Measurements from ENCODE around the gene SYNE2.

SYNE2 gene

DNA sequence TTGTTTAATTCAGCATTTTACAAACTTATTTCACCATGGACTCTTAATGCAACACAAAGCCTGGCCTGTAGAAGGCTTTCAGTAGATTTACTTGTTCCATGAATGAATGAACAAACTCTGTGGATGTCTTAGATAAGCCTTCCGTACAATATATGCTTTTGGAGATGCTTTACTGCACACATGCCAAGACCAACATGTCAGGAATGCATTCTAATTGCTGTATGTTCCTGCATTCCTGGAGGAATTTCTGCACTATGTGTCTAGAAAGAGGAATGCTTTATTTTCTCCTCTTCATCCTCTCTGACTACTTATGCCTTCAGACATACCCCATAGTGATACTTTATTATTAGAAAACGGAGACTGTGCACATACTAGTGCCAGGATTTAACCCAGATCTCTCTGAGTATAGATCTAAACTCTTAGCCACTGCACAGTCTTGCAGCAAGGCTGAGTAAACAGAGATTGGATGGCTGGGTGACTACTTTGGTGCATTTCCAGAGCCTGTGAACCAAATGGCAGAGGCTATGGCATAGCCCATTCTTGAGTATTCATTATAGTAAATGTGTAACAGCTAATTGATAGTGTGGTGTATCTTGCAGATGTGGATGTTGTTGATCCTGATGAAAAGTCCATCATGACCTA is 108.2 kb downstream of the SYNE2 start:
- DNase-seq, result peak; percentile 9

GRCh38 chr14:63962906-63963305 is 110.1 kb downstream of the SYNE2 start:
- DNase-seq, result no peak

DNA sequence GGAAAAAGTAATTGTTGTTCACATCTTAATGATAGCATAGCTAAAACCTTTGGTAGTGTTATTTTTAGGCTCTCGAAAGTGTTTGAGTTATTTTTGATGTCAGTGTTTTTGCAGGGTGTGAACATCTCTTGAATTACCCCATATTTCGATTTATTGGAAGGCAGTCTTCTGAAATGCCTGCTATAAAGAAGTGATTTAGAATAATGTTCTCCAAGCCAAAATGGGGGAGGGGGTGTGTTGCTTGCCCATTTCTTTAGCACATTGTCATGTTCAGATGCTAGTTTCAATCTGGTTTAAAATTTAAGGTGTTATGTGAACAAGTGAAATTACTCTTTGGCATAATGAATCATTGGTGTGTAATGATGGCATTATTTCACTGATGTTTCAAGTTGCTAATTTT is 110.6 kb downstream of the SYNE2 start:
- DNase-seq, result no peak

GRCh38 chr14:63964113-63964512 is 111.3 kb downstream of the SYNE2 start:
- peak; percentile 24 for DNase-seq

DNA sequence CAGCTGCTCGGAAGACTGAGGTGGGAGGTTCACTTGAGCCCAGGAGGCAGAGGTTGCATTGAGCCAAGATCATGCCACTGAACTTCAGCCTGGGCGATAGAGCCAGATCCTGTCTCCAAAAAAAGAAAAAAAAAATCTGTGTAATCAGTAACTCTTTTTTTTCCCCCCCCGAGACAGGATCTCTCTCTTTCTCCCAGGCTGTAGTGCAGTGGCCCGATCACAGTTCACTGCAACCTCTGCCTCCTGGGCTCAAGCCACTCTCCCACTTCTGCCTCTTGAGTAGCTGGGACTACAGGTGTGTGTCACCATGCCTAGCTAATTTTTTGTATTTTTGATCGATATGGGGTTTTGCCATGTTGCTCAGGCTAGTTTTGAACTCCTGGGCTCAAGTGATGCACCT is 113.6 kb downstream of the SYNE2 start:
- no peak for DNase-seq

DNA sequence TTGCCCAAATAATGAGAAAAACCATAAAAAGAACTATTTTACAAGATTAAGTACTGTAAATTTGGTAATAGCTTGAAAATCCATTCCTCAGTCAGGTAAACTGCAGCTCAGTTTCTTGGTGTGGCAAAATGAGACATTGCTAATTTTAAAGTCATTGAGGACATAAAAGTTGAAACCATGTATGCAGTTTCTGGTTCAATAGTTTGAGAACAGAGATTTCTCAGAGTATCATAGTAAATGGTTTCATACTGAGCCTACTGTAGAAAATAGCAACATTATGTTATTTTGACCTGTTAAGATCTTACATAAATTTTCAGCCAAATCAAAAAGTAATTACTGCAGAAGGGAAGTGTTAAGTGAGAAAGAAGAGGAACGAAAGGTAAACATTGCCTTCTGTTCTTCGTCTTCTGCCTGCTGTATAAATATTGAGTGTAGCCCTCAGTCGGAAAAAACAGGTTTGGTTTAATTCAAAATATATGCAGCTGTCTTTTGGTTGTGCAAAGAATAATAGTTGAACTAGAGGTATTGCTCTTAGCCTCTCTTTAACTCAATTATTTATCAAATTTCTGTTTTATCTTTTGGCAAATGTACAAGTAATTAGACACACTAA is 119.6 kb downstream of the SYNE2 start:
- DNase-seq, result peak; percentile 75

DNA sequence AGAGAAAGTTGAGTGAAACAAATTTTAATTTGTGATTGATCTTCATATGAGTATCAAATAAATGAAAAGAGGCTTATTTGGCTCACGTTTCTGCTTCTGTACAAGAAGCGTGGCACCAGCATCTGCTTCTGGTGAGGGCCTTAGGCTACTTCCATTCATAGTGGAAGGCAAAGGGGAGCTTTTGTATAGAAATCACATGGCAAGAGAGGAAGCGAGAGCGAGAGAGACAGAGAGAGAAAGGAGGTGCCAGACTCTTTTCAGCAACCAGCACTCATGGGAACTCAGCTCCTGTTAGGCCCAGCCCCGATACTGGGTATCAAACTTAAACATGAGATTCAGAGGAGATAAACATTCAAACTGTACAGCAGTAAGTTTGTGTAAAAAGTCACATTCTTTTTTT is 121.4 kb downstream of the SYNE2 start:
- DNase-seq, result no peak

GRCh38 chr14:63981569-63981968 is 128.8 kb downstream of the SYNE2 start:
- DNase-seq, result no peak

DNA sequence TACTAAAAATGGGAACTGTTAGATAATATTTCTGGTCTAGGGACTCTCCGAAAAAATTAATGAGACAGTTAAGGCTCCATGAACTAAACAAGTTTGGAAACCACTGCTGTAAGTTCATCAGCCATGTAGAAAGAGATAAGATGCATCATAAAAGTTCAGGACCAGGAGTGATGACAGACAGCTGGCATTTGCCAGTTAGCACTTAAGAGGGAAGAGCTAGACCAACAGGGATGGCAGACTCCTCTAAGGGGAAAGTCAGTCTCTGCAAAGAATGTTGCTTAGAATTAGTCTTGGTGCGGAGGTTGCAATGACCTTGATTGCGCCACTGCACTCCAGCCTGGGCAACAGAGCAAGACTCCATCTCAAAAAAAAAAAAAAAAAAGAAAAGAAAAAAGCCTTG is 129.4 kb downstream of the SYNE2 start:
- DNase-seq, result no peak

DNA sequence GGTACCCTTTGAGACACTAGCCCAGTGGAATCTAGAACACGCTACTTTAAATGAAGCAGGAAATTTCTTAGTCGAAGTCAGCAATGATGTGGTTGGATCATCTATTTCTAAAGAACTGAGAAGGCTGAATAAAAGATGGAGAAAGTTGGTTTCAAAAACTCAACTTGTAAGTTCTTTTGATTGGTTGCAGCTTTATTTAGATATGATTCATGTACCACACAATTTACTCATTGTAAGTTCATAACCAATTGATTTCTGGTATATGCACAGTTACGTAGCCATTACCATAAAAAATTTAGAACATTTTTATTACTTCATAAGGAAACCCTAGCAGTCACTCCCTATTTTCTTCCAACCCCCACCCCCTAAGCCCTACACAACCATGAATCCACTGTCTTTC is 129.8 kb downstream of the SYNE2 start:
- no peak for DNase-seq

DNA sequence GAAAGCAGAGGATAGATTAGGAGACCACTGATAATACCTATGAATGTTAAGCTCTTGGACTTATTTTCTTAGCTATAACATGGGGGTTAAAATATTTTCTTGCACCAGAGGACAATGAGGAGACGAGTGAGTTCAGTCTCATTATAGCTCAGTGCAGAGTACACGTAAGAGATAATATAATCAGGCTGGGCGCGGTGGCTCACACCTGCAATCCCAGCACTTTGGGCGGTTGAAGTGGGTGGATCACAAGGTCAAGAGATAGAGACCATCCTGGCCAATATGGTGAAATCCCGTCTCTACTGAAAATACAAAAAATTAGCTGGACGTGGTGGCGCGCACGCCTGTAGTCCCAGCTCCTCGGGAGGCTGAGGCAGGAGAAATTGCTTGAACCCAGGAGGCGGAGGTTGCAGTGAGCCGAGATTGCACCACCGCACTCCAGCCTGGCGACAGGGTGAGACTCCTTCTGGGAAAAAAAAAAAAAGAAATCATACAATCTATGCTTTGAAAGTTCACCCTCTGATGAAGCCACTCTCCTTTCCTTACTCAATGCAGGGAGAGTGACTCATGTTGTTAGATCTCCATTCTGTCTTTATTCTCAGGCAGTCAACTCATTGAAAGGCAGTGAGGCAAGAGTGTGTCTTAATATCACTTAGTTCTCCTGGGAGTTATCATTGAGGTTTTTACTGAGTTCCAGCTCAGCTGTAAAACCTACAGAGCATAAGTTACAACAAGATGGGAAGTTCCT is 134.2 kb downstream of the SYNE2 start:
- no peak for DNase-seq

DNA sequence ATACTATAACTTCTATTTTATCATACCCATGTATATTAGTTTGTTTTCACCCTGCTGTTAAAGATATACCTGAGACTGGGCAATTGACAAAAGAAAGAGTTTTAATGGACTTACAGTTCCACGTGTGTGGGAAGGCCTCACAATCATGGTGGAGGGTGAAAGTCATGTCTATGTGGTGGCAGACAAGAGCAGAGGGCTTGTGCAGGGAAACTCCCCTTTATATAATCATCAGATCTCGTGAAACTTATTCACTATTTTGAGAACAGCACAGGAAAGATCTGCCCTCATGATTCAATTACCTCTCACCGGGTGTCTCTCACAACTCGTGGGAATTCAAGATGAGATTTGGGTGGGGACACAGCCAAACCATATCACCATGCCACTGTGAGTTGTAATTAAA is 135.8 kb downstream of the SYNE2 start:
- no peak for DNase-seq

- DNase-seq, result no peak
Measured at GRCh38 chr14:63991833-63992232, 139.0 kb downstream of the SYNE2 start.

GRCh38 chr14:63992858-63993257 is 140.1 kb downstream of the SYNE2 start:
- no peak for DNase-seq

GRCh38 chr14:63993992-63994391 is 141.2 kb downstream of the SYNE2 start:
- no peak for DNase-seq

GRCh38 chr14:63995285-63995684 is 142.5 kb downstream of the SYNE2 start:
- no peak for DNase-seq

GRCh38 chr14:63996016-63996415 is 143.2 kb downstream of the SYNE2 start:
- DNase-seq, result no peak

GRCh38 chr14:63996625-63997220 is 143.9 kb downstream of the SYNE2 start:
- no peak for DNase-seq

- no peak for DNase-seq
Measured at GRCh38 chr14:64000749-64001148, 147.9 kb downstream of the SYNE2 start.

DNA sequence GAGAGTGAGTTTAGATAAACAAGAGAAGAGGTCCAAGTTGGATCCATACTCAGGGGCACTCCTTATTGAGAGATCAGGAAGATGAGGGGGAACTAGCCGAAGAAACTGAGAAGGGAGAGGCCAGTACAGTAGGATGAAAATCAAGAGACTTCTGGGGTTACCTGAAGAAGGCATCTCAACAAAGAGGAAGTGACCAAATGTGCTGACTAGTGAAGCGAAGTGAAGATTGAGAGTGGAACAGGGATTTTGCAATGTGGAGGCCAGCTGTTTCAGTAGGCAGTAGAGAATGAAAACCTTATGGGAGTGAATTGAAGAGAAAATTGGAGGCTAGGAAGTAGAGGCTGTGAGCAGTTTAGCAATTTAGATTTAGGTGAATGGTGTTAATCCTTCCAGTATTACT is 153.0 kb downstream of the SYNE2 start:
- DNase-seq, result no peak

GRCh38 chr14:64008016-64008415 is 155.2 kb downstream of the SYNE2 start:
- no peak for DNase-seq

DNA sequence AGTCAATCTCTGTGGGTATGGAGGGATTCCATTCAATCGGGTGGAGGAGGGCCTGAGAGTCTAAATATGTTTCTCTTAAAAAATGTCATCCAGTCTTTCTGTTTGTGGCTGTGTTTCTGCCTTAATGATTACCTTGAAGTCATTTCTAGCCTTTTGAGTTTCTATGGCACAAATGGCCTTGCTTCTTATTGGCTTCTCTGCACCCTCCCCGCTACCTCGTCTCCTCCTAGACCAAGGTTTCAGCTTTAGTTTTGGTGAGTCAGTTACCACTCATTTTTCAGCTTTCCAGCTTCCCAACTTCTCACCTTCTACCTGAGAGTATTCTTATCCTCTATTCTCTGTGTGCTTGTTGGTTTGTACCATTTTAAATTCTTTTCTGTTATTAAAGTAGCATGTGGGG is 159.2 kb downstream of the SYNE2 start:
- no peak for DNase-seq

GRCh38 chr14:64012720-64013119 is 159.9 kb downstream of the SYNE2 start:
- DNase-seq, result no peak

DNA sequence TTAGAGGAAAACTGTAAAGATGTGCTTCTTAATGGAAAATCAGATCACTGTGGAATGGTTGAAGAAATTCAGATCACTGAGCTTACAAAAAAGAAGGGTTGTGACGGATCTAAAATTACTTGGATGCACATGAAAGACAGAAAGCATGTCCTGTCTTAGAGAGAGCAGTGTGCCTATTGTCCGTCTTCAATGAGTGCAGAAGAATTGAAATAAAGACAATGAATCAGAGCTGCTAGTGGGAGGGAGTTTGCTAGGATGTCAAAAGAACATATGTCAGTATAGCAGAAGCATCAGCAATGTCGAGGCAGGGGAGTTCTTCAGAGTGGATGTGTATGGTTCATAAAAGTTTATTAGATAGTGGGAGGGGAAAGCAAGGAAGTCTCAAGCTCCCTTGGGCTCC is 172.7 kb downstream of the SYNE2 start:
- no peak for DNase-seq

All from DMS53 (cell line).